NB4 (cell line): ENCODE data around the gene MPPED1.

ENCODE experiments used
- CTCF ChIP-seq: IDR thresholded peaks from one replicate; pipeline ENCODE4 v1.5.1; 2012; ENCODE audit warnings: low read depth, low read length
- MYC ChIP-seq: IDR thresholded peaks from 2 replicates; pipeline ENCODE4 v1.6.1; 2011; ENCODE audit warnings: low read depth, low read length
- POLR2A ChIP-seq: IDR thresholded peaks from 2 replicates; pipeline ENCODE4 v1.6.1; 2011; ENCODE audit warnings: mild to moderate bottlenecking; ENCODE audit not compliant: insufficient read length; ENCODE audit errors: extremely low read depth

- no peak for TF ChIP-seq CTCF
- TF ChIP-seq MYC: no peak
- TF ChIP-seq POLR2A: no peak
These were observed 58.4 kb downstream of the MPPED1 start for GRCh38 chr22:43470253-43470652.
